ENCODE measurements around the gene STX1B. TPM values are rescaled to one million over a fixed set of nuclear protein-coding genes. Genes with fewer than 3 reads are reported as not detected.

The STX1B gene
- total RNA-seq, 1 donor from 2014 or later, result 0.40 TPM

- H3K4me3 ChIP-seq (ENCODE audit: low read depth, low read length), result no peak overlapping the region
- no peak for DNase-seq (ENCODE audit: low read depth)
- no peak for TF ChIP-seq CTCF (conservative IDR thresholded peaks at IDR 0.05; ENCODE audit: low read depth, low read length)
Observed at GRCh38 chr16:30969246-30969842, 41.1 kb downstream of the STX1B start.

- no peak overlapping the region for H3K4me3 ChIP-seq (ENCODE audit: low read depth, low read length)
- TF ChIP-seq CTCF (conservative IDR thresholded peaks at IDR 0.05; ENCODE audit: low read depth, low read length), result no peak
- no peak for DNase-seq (ENCODE audit: low read depth)
Observed at GRCh38 chr16:30967795-30968194, 42.6 kb downstream of the STX1B start.

DNA sequence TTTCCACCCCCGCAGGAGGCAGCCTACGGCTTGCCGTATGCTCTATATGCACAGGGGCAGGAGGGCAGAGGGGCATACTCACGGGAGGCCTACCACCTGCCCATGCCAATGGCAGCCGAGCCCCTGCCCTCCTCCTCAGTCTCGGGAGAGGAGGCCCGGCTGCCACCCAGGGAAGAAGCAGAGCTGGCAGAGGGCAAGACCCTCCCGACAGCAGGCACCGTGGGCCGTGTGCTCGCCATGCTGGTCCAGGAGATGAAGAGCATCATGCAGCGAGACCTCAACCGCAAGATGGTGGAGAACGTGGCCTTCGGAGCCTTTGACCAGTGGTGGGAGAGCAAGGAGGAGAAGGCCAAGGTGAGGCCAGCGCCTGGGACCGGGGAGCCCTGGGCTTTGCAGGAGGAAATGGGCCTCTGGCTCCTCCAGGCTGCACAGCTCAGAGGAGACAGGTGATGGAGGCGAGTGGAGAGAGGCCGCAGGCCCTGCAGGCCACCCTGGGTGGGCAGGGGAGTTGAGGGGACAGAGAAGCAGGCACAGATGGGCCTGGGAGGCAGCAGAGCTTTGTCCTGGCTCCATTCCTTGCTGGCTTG is 44.3 kb downstream of the STX1B start:
- H3K4me3 ChIP-seq (ENCODE audit: low read depth, low read length), result no peak overlapping the region
- TF ChIP-seq CTCF (conservative IDR thresholded peaks at IDR 0.05; ENCODE audit: low read depth, low read length), result no peak
- no peak for DNase-seq (ENCODE audit: low read depth)

- H3K4me3 ChIP-seq (ENCODE audit: low read depth, low read length), result no peak overlapping the region
- no peak for DNase-seq (ENCODE audit: low read depth)
- no peak for TF ChIP-seq CTCF (conservative IDR thresholded peaks at IDR 0.05; ENCODE audit: low read depth, low read length)
Observed at GRCh38 chr16:30965436-30965835, 45.0 kb downstream of the STX1B start.

GRCh38 chr16:30964574-30965226 is 45.7 kb downstream of the STX1B start:
- DNase-seq (ENCODE audit: low read depth), result no peak
- no peak overlapping the region for H3K4me3 ChIP-seq (ENCODE audit: low read depth, low read length)
- no peak for TF ChIP-seq CTCF (conservative IDR thresholded peaks at IDR 0.05; ENCODE audit: low read depth, low read length)

GRCh38 chr16:30963925-30964511 is 46.4 kb downstream of the STX1B start:
- no peak for TF ChIP-seq CTCF (conservative IDR thresholded peaks at IDR 0.05; ENCODE audit: low read depth, low read length)
- DNase-seq (ENCODE audit: low read depth), result no peak
- H3K4me3 ChIP-seq (ENCODE audit: low read depth, low read length), result no peak overlapping the region

All from epithelial cell of proximal tubule (primary cell).